ENCODE data around the gene DNER. TPM values are rescaled to one million over a fixed set of nuclear protein-coding genes. Genes with fewer than 3 reads are reported as not detected.

DNER gene
- polyA plus RNA-seq, 2 of the 4 experiments (the other 2 are of a cell fraction) = 0.34 to 4.2 TPM

GRCh38 chr2:229601396-229601795 is 113.0 kb downstream of the DNER start:
- FAIRE-seq (no peak), DNase-seq (ENCODE audit: low read depth in 1 of 2, low spot score in 1 of 2) (no peak), ATAC-seq (no peak)
- Histone ChIP-seq H3K4me3 (no peak overlapping the region), H3K27ac (no peak overlapping the region), H3K4me2 (no peak overlapping the region), H3K4me1 (no peaks in the 10 kb centered on the region), H3K9me3 (no peaks in the 10 kb centered on the region)
- ChIA-PET POLR2A (no interaction called here), CTCF (no interaction called here)
- TF ChIP-seq USF2 (IDR thresholded peaks at IDR 0.05) = no peak
- TF ChIP-seq MAX (IDR thresholded peaks at IDR 0.05) = no peak
- no peak for TF ChIP-seq CBX2 (IDR thresholded peaks at IDR 0.05; ENCODE audit: borderline replicate concordance, low read depth)
- TF ChIP-seq KDM1A (IDR thresholded peaks at IDR 0.05; ENCODE audit: low read depth) = no peak
- no peak for TF ChIP-seq HOXA7 (CRISPR knock-in tag; IDR thresholded peaks at IDR 0.05)
- TF ChIP-seq CBX8 (IDR thresholded peaks at IDR 0.05) = no peak
- no peak for TF ChIP-seq ESRRA (IDR thresholded peaks at IDR 0.05; ENCODE audit: borderline replicate concordance, low read length)
- no peak for TF ChIP-seq E2F6 (IDR thresholded peaks at IDR 0.05; ENCODE audit: borderline replicate concordance, low read depth)
- TF ChIP-seq MAFK (IDR thresholded peaks at IDR 0.05; ENCODE audit: partially characterized antibody) = no peak
- TF ChIP-seq BHLHE40 (IDR thresholded peaks at IDR 0.05; ENCODE audit: low read depth, low read length) = no peak
- TF ChIP-seq RCOR1 (IDR thresholded peaks at IDR 0.05; ENCODE audit: low read depth, low read length) = no peak
- TF ChIP-seq MYC (IDR thresholded peaks at IDR 0.05; ENCODE audit: borderline replicate concordance, low read length) = no peak
- TF ChIP-seq EP300 (IDR thresholded peaks at IDR 0.05) = no peak
- WGBS (ENCODE audit: missing lambda C conversion rate) = 26% methylated on average over 2 of the region's 2 CpGs

- no peak for DNase-seq (ENCODE audit: low read depth in 1 of 2, low spot score in 1 of 2)
- CTCF ChIA-PET = interaction anchor here (0.7 to 3.2 kb wide), 4 partner anchors 11 to 465 kb away, joined by 3 to 10 read pairs (median 4); no protein-coding TSS in a partner anchor
- POLR2A ChIA-PET = no interaction called here
- no peaks in the 10 kb centered on the region for H3K4me1 ChIP-seq
- WGBS (ENCODE audit: missing lambda C conversion rate) = 10% methylated on average over 3 of the region's 3 CpGs
- H3K4me3 ChIP-seq = no peak overlapping the region
- TF ChIP-seq POLR2A (IDR thresholded peaks at IDR 0.05; ENCODE audit: low read length) (no peak), HOXB13 (CRISPR knock-in tag; IDR thresholded peaks at IDR 0.05; ENCODE audit: low read depth) (no peak)
- FAIRE-seq = no peak
- no peak overlapping the region for H3K4me2 ChIP-seq
- H3K9me3 ChIP-seq = no peaks in the 10 kb centered on the region
- ATAC-seq = no peak
- H3K27ac ChIP-seq = no peak overlapping the region
These were observed 116.1 kb downstream of the DNER start for GRCh38 chr2:229598227-229598626.

GRCh38 chr2:229596796-229597195 is 117.6 kb downstream of the DNER start:
- Histone ChIP-seq H3K4me1 (no peaks in the 10 kb centered on the region), H3K27ac (no peak overlapping the region), H3K4me3 (no peak overlapping the region), H3K4me2 (no peak overlapping the region), H3K9me3 (no peaks in the 10 kb centered on the region)
- ATAC-seq = no peak
- 44% methylated on average over 7 of the region's 7 CpGs for WGBS (ENCODE audit: missing lambda C conversion rate)
- no peak for DNase-seq (ENCODE audit: low read depth in 1 of 2, low spot score in 1 of 2)
- no peak for FAIRE-seq
- TF ChIP-seq KDM5A (IDR thresholded peaks at IDR 0.05) (no peak), NPAS2 (CRISPR knock-in tag; IDR thresholded peaks at IDR 0.05; ENCODE audit: borderline replicate concordance) (no peak), NFE2L2 (conservative IDR thresholded peaks at IDR 0.05; ENCODE audit: low read length) (no peak), FOSL2 (IDR thresholded peaks at IDR 0.05) (no peak), FOSL2 (CRISPR knock-in tag; IDR thresholded peaks at IDR 0.05) (no peak), ZC3H11A (IDR thresholded peaks at IDR 0.05) (no peak), POLR2A (IDR thresholded peaks at IDR 0.05; ENCODE audit: low read length) (no peak), ELK1 (IDR thresholded peaks at IDR 0.05; ENCODE audit: low read depth, low read length) (no peak), CHD4 (IDR thresholded peaks at IDR 0.05; ENCODE audit: borderline replicate concordance) (no peak), EHF (CRISPR knock-in tag; IDR thresholded peaks at IDR 0.05) (no peak), MYC (IDR thresholded peaks at IDR 0.05; ENCODE audit: borderline replicate concordance, low read length) (no peak), JUN (IDR thresholded peaks at IDR 0.05) (no peak), PBX3 (IDR thresholded peaks at IDR 0.05) (no peak), EP300 (IDR thresholded peaks at IDR 0.05) (no peak)
- ChIA-PET POLR2A (no interaction called here), CTCF (interaction anchor here (1.9 to 3.2 kb wide), 2 partner anchors 10 to 12 kb away, joined by 4 to 10 read pairs; no protein-coding TSS in a partner anchor)
